NT2/D1 (cell line): ENCODE data around the gene RPTOR.

Experiments
- SUZ12 ChIP-seq: IDR thresholded peaks from 2 replicates; pipeline ENCODE4 v1.6.1; 2011; ENCODE audit not compliant: insufficient read length, insufficient read depth; ENCODE audit errors: extremely low read depth
- ZNF274 ChIP-seq: IDR thresholded peaks from 2 replicates; pipeline ENCODE4 v1.6.1; 2011; ENCODE audit warnings: mild to moderate bottlenecking, low read depth, low read length

- TF ChIP-seq SUZ12, result no peak
- no peak for TF ChIP-seq ZNF274
These were observed 91.9 kb downstream of the RPTOR start for GRCh38 chr17:80636361-80637018.
